Lung (tissue), 12 donors: ENCODE measurements around the gene MRFAP1. TPM values are rescaled to one million over a fixed set of nuclear protein-coding genes. Genes with fewer than 3 reads are reported as not detected.

Source experiments
- ATAC-seq: fragments of 200-7000 bp; cut with Tn5 transposase; one replicate; pipeline ENCODE4 v1.9.1; 2020; ENCODE audit warnings: moderate number of reproducible peaks; ENCODE audit not compliant: insufficient read depth, low FRiP score
- DNase-seq, 3 donors: peaks; one replicate each; pipeline ENCODE4 v3.0.0-alpha.2; 2013 to 2017
- H3K27ac ChIP-seq, 2 donors: one replicate each; pipeline ENCODE4 v1.5.1; 2013; ENCODE audit warnings: mild to moderate bottlenecking in 2 of 2, moderate library complexity in 2 of 2, control low read depth in 1 of 2, inconsistent platforms in 1 of 2, low read depth in 1 of 2, low read length in 1 of 2
- H3K27me3 ChIP-seq, 3 donors: one replicate each; pipeline ENCODE4 v1.5.1; 2013; ENCODE audit warnings: low read length in 2 of 3; ENCODE audit not compliant: control insufficient read depth in 3 of 3, insufficient read depth in 3 of 3
- H3K36me3 ChIP-seq, 4 donors: one replicate each; pipeline ENCODE4 v1.5.1; 2013; ENCODE audit warnings: low read length in 4 of 4, mild to moderate bottlenecking in 1 of 4, moderate library complexity in 1 of 4; ENCODE audit not compliant: control insufficient read depth in 4 of 4, insufficient read depth in 4 of 4
- H3K4me1 ChIP-seq, 5 donors: one replicate each; pipeline ENCODE4 v1.5.1; 2013; ENCODE audit warnings: low read length in 5 of 5, mild to moderate bottlenecking in 2 of 5, moderate library complexity in 1 of 5; ENCODE audit not compliant: control insufficient read depth in 5 of 5, insufficient read depth in 5 of 5
- H3K4me3 ChIP-seq: one replicate; pipeline ENCODE4 v1.5.1; 2013; ENCODE audit warnings: mild to moderate bottlenecking, control low read depth, moderate library complexity
- H3K9ac ChIP-seq, 2 donors: one replicate each; pipeline ENCODE4 v1.5.1; 2013; ENCODE audit warnings: low read length in 2 of 2, control low read depth in 1 of 2; ENCODE audit not compliant: insufficient read depth in 1 of 2
- H3K9me3 ChIP-seq, 4 donors: one replicate each; pipeline ENCODE4 v1.5.1; 2013; ENCODE audit warnings: low read length in 3 of 4, mild to moderate bottlenecking in 1 of 4, moderate library complexity in 1 of 4; ENCODE audit not compliant: control insufficient read depth in 4 of 4, insufficient read depth in 3 of 4
- CTCF ChIP-seq: IDR thresholded peaks from 2 replicates; pipeline ENCODE4 v1.5.1; 2012; ENCODE audit warnings: mild to moderate bottlenecking; ENCODE audit errors: control extremely low read depth, extremely low read depth
- WGBS, 2 donors: extraction: QIAGEN DNeasy Blood & Tissue Kit; methylation state at CpG; one replicate each; pipeline ENCODE4 v1.1.7; 2013; 5-methylcytosine and 5-hydroxymethylcytosine counted together
- polyA plus RNA-seq, 2 donors: library from polyadenylated mRNA; stranded (reverse); fragments of 200-250 nt; gene quantifications; one replicate each; pipeline ENCODE4 v1.2.1, GENCODE V29; 2013
- total RNA-seq, 2 donors: library from RNA; depleted of rRNA in 1 of 2; stranded (reverse); fragments of >200 nt in 1 of 2; gene quantifications; one replicate each; pipeline ENCODE4 v1.2.1, GENCODE V29; 2014 to 2021
- donor health status: control.
- donor health status: control.
- donor health status: Bipolar disorder and iron deficiency.
- donor health status: healthy.
- donor health status: DM: yes; HTN: yes; CAD: no.

MRFAP1 gene
- total and polyA plus RNA-seq, 4 donors, result 183 to 286 (median 218) TPM

GRCh38 chr4:6598127-6598526 is 42.4 kb upstream of the MRFAP1 start:
- H3K9ac ChIP-seq, result no peak overlapping the region
- 91 to 93% methylated on average over 10 of the region's 10 CpGs for WGBS, 2 donors
- TF ChIP-seq CTCF, result no peak
- no peak overlapping the region for H3K27ac ChIP-seq
- ATAC-seq (no peak), DNase-seq (no peak)
- H3K27me3 ChIP-seq, result no peaks in the 10 kb centered on the region
- H3K4me3 ChIP-seq, result no peak overlapping the region
- H3K9me3 ChIP-seq, result peaks cover 0 to 9% (median 0%) of the 10 kb centered on the region in 4 donors
- peaks cover 0 to 63% (median 9%) of the 10 kb centered on the region in 4 donors for H3K36me3 ChIP-seq
- H3K4me1 ChIP-seq, result no peaks in the 10 kb centered on the region

- no peak overlapping the region for H3K9ac ChIP-seq
- H3K4me1 ChIP-seq, result no peaks in the 10 kb centered on the region
- no peak overlapping the region for H3K27ac ChIP-seq
- no peak for DNase-seq
- no peaks in the 10 kb centered on the region for H3K27me3 ChIP-seq
- ATAC-seq, result no peak
- peaks cover 0 to 61% (median 9%) of the 10 kb centered on the region in 4 donors for H3K36me3 ChIP-seq
- no peak for TF ChIP-seq CTCF
- peaks cover 0 to 9% (median 0%) of the 10 kb centered on the region in 4 donors for H3K9me3 ChIP-seq
- H3K4me3 ChIP-seq, result no peak overlapping the region
- WGBS, 2 donors, result 91 to 93% methylated on average over 13 of the region's 13 CpGs
Measured at GRCh38 chr4:6598641-6599040, 41.8 kb upstream of the MRFAP1 start.

GRCh38 chr4:6601661-6602250 is 38.7 kb upstream of the MRFAP1 start:
- peaks cover 0 to 16% (median 2%) of the 10 kb centered on the region in 4 donors for H3K9me3 ChIP-seq
- DNase-seq (no peak), ATAC-seq (no peak)
- no peaks in the 10 kb centered on the region for H3K27me3 ChIP-seq
- no peak overlapping the region for H3K4me3 ChIP-seq
- TF ChIP-seq CTCF, result no peak
- H3K4me1 ChIP-seq, result no peaks in the 10 kb centered on the region
- no peak overlapping the region for H3K9ac ChIP-seq
- no peak overlapping the region for H3K27ac ChIP-seq
- 88 to 91% methylated on average over 10 of the region's 10 CpGs for WGBS, 2 donors
- peaks cover 4 to 71% (median 23%) of the 10 kb centered on the region in 4 donors for H3K36me3 ChIP-seq

- Histone ChIP-seq H3K27ac (no peak overlapping the region), H3K9ac (no peak overlapping the region), H3K36me3 (peaks cover 4 to 66% (median 28%) of the 10 kb centered on the region in 4 donors), H3K4me1 (no peaks in the 10 kb centered on the region), H3K9me3 (peaks cover 0 to 16% (median 2%) of the 10 kb centered on the region in 4 donors), H3K4me3 (no peak overlapping the region), H3K27me3 (no peaks in the 10 kb centered on the region)
- DNase-seq (no peak), ATAC-seq (no peak)
- TF ChIP-seq CTCF, result no peak
- 94 to 96% methylated on average over 6 of the region's 6 CpGs for WGBS, 2 donors
Measured at GRCh38 chr4:6602289-6602688, 38.2 kb upstream of the MRFAP1 start.
